Lung microvascular endothelial cell (primary cell): ENCODE measurements around the gene CES2. TPM values are rescaled to one million over a fixed set of nuclear protein-coding genes. Genes with fewer than 3 reads are reported as not detected.
"Not testable (repeated sequence)": the region's sequence is repeated elsewhere in the genome, so short reads cannot be mapped to it uniquely, and the experiment has no call there.

Experiments
- DNase-seq, 2 donors: peaks; one replicate each; pipeline versions ENCODE4 v3.0.0 to v3.0.0-alpha.2; 2010; ENCODE audit warnings: low read depth in 2 of 2
- total RNA-seq: library from RNA; depleted of rRNA; stranded (reverse); fragments of >200 nt; gene quantifications from 2 replicates; pipeline ENCODE4 v1.2.1, GENCODE V29; 2014

Gene CES2
- total RNA-seq = 12.7 and 15.9 TPM in 2 replicates

DNA sequence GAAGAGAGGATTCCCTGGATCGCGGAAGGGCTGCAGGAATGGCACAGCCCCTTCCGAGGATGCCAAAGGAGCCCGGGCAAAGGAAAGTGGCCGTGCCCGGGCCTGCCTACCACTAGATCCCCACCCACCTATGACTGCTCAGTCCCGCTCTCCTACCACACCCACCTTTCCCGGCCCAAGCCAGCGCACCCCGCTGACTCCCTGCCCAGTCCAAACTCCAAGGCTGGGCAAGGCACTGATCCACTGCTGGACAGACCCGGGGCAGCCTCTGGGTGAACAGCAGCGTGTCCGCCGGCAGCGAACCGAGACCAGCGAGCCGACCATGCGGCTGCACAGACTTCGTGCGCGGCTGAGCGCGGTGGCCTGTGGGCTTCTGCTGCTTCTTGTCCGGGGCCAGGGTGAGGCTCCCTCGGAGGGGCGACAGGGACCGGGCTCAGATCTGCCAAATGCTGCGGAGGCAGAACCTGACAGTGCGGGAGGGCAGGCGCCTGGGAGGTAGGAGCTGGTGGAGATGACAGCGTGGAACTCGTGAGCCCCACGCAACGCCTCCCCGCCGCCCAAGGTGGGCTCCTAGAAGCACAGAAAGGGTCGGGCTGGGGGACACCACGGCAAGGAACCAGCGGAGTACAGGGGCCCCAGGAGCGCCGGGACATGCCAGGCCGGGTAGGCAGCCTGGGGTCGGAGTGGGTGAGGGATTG is at the start of gene CES2:
Gene CES2, plus strand, starts transcription at position 203 of the 698 bp plus-strand sequence. Its CDS starts 120 bp downstream, at position 323.
- DNase-seq = peak; percentile 36 to 52

DNA sequence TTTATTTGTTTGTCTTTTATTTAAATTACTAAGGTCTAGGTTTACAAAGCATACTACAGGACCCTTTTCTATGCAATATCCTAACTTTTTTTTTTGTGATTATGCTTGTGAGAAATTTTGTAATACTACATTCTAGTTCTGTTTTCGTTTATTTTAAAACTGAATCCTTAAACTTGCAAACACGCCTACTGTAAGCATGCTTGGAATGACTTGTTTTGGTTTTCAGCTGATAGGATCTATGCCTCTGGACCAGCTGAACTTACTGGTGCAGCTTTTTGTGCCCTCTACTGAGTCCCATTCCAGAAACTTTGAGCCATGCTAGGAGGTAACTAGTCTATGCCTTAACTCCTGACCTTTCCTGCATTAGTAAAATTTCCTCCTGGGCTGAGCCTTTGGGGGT is 49.0 kb upstream of the CES2 start:
- no peak for DNase-seq

GRCh38 chr16:66886914-66887313 is 48.4 kb upstream of the CES2 start:
- no peak for DNase-seq

DNA sequence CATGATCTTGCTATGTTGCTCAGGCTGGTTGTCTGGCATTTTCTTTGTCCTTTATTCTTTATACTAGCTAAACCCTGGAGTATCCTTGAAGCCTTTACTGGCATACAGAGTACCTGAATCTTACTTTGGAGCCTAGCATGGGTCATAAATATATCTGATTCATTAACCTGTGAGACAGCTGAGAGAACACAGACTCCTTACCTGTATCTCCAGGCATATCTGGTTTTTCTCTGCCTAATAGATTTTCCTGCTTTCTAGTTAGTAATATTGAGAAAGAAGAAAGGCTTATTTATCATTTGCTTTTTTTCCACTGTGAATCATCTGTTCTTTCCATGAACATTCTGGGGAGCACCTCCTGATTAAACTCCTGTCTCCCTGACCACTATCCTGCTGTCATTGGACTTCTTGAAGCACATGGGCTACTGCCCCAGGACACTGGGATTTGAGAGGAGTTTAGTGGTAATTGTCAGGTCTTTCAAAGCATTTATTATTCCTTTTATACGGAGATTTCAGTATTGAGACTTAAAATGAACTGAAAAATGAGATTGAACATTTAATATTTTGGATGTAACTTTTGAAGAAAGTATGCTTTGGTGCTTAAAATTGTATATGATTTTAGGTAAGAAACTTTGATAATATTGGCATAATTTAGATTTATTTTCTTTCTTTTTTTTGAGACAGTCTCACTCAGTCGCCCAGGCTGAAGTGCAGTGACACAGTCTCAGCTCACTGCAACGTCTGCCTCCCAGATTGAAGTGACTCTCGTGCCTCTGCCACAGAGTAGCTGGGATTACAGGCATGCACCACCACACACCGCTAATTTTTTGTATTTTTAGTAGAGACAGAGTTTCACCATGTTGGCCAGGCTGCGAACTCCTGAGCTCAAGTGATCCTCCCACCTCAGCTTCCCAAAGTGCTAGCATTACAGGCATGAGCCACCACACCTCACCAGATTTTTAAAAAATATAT is 46.4 kb upstream of the CES2 start:
- no peak for DNase-seq

DNA sequence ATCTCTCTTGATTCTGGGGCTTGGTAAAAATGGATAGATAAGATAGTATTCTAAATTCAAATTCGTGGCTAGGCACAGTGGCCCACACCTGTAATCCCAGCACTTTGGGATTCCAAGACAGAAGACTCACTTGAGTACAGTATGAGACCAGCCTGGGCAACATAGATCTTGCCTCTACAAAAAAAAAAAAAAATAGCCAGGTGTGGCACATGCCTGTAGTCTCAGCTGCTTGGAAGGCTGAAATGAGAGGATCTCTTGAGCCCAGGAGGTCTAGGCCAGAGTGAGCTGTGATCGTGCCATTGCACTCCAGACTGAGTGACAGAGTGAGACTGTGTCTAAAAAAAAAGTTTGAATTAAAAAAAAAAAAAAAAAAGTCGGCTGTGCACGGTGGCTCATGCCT is 45.7 kb upstream of the CES2 start:
- DNase-seq = no peak

- DNase-seq = no peak
Measured at GRCh38 chr16:66890799-66891198, 44.5 kb upstream of the CES2 start.

- DNase-seq = no peak
Measured at GRCh38 chr16:66891360-66891759, 44.0 kb upstream of the CES2 start.

DNA sequence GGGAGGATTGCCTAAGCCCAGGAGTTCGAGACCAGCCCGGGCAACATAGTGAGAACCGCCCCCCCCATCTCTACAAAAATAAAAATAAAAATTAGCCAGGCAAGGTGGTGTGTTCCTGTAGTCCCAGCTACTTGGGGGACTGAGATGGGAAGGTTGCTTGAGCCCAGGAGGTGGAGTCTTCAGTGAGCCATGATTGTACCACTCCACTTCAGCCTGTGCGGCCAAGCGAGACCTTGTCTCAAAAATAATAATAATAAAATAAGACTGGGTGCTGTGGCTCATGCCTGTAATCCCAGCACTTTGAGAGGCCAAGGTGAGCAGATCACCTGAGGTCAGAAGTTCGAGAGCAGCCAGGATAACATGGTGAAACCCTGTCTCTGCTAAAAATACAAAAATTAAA is 43.5 kb upstream of the CES2 start:
- no peak for DNase-seq

DNA sequence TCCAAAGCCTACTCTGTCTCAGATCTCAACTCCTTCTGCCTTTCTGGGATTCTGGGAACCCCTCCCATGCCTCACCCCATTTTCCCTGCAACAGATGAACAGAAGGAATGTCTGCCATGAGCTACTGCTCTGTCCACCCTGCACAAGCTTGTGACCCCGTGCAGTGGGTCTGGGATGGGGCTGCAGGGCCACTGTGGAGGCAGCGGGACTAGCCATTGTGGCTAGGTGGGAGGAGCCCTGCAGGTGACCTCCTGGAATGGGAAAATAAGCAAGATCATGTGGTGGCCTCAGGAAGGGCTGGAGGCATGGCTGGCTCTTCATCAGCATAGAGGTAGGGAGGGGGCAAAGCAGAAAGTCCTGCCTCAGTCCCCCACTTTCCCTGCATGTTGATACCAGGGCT is 41.3 kb upstream of the CES2 start:
- DNase-seq = no peak

- peak; percentile 79 to 85 for DNase-seq
Measured at GRCh38 chr16:66894948-66895688, 40.2 kb upstream of the CES2 start.

- DNase-seq = no peak
Measured at GRCh38 chr16:66895689-66895979, 39.7 kb upstream of the CES2 start.

GRCh38 chr16:66895999-66896398 is 39.3 kb upstream of the CES2 start:
- DNase-seq = no peak

- not testable (repeated sequence) for DNase-seq
Measured at GRCh38 chr16:66896682-66897081, 38.6 kb upstream of the CES2 start.

DNA sequence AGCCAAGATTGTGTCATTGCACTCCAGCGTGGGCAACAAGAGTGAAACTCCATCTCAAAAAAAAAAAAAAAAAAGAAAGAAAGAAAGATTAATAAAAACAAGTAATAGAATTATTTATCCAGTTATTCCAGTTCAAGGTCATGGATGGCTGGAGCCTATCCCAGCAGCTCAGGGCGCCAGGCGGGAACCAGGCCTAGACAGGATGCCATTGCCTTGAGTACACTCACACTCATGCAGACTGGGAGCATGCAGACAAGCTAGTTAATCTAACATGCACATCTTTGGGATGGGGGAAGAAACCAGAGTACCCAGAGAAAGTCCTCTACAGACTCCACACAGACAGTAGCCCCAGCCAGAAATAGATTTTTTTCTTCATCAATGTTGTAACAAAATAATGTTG is 37.1 kb upstream of the CES2 start:
- DNase-seq = no peak

DNA sequence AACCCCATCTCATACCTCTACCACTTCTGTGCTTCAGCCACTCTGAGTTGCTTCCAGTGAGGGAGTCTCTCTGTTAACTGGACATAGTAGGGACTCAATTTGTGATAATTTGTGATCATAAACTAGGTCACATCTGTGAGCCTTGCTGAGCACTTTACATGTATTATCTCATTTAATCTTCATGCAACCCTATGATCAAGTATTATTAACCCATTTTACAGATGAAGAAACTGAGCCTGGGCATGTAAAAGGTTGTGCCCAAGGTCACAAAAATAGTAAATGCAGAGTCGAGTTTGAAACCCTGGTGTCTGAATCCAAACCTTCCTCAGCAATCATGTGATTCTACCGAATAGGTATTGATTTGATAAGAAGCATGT is 36.4 kb upstream of the CES2 start:
- DNase-seq = no peak

DNA sequence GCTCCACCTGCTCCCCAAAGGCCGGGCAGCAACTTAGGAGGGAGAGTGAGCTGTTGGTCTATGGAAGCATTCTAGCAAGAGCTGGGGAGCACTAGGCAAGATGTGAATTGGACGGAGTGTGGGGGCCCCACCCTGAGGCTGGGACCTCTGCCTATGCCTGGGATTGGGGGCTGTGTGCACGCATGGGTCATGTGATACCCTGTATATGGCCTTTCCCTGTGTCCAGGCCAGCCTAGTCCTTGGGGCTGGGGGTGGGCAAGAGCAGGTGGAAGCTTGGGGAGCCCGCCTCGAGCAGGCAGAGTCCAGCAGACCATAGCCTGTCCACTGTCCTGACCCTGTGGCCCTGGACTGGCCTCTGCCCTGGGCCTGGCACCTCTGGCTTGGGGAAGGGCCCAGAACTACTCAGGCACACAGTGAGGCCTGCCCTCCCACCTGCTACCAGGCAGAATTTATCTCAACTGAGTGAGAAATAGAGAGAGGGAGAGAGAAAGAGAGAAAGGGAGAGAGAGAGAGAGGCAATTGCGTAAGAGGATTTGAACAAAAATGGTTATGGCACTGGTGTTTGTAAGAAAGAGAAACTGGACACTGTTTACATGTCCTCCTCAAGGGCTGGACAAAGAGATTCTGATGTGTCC is 35.9 kb upstream of the CES2 start:
- DNase-seq = no peak

DNA sequence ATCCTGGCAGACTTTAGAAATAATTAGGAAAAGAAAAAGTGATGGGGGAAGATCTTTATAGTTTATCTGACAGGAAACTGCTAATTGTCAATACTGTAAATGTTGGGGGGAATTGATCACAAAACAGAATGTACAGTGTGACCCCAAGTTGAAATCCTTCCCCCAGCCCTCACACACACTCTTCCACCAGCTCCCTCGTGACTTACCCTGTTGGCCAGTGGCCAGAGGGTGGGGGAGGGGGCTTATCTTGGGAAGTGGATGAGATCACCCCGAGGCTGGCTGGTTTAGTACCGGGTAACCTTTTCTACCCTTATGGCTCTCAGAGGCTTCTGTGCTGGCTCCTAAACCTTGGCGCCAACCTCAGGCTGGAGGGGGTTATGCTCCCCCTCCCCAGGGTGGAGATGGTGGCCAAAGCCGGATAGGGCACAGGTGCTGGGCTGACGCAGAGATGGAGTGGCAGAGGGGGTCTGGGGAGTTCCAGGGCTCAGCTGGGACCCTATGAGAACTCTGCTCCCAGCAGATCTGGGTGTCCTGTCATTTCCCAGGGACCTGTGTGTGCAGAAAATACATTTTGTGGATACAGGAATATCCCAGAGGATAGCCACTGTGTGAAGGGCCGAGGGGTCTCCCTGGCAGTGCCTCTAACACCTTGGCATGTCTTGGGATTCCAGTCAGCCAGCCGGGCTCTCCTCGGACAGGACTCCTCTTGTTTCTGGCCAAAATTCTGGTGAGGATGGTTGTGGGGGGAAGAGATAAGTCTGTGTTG is 35.2 kb upstream of the CES2 start:
- peak; percentile 31 to 74 for DNase-seq

DNA sequence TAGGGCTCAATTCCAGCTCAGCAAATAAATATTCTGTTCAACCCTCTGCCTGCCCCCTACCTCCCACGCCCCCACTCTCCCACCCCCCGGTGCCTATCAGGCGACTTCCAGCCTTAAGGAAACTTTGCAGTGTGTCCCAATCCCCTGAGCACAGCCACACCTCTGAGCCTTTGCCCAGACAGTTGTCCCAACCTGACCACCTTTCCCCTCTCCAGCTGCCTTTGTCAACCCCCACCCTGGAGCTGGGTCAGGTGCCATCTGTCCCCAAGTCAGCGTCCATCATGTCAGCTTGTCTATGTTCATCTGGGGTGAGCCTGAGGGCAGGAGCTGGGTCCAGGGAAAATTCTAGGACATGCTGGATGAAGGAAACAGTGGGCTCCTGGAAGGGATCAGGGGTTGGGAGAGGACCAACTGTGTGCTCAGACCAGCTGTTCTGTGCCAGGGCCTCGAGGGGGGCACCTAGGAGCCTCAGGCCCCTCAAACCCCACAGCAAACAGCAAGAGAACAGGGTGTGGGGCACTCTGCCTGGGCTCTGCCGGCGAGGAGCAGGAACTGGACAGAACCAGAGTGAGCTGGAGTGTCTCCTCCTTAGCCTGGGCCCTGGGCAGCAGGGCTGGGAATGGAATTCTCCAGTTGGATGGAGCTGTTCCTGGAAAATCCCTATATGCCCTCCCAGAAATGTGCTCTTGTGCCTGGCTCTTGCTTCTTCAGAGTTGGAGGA is 34.4 kb upstream of the CES2 start:
- no peak for DNase-seq

DNA sequence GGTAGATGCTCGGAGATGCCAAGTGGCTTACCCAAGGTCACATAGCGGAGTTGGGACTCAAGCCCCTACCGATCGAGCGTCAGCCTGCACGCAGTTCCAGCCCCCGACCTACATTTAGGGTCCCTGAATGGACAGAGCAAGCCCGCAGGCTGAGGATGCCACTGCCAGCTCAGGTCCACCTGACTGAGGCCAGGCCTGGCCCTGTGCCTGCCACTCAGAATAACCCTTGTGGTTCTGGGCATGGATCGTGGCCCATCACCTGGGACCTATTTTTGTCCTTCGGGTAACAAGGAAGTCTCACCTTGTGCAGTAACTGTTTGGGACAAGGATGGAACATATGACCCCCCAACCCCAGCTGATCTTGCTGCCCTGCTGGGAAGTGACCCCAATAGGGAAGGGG is 33.7 kb upstream of the CES2 start:
- no peak for DNase-seq
